ENCODE data around the gene KRT16. TPM values are rescaled to one million over a fixed set of nuclear protein-coding genes. Genes with fewer than 3 reads are reported as not detected.
"Not testable (repeated sequence)": the region's sequence is repeated elsewhere in the genome, so short reads cannot be mapped to it uniquely, and the experiment has no call there.

The KRT16 gene
- polyA plus RNA-seq (ENCODE audit: insufficient read length in 4 of 4), result not detected

GRCh38 chr17:41612376-41613160, at the start of gene KRT16:
TSS of gene KRT16 (minus strand) at chr17:41612767. CDS start at chr17:41612688, 79 bp downstream.
- DNase-seq (ENCODE audit: low read depth in 4 of 4, low spot score in 3 of 4), result not testable (repeated sequence)

- DNase-seq (ENCODE audit: low read depth in 4 of 4, low spot score in 3 of 4), result no peak
Observed at GRCh38 chr17:41660221-41660711, 47.7 kb upstream of the KRT16 start.

GRCh38 chr17:41659427-41660212, 47.1 kb upstream of the KRT16 start:
- no peak for DNase-seq (ENCODE audit: low read depth in 4 of 4, low spot score in 3 of 4)

- DNase-seq (ENCODE audit: low read depth in 4 of 4, low spot score in 3 of 4), result no peak
Observed at GRCh38 chr17:41658846-41659245, 46.3 kb upstream of the KRT16 start.

GRCh38 chr17:41657936-41658335, 45.4 kb upstream of the KRT16 start:
- DNase-seq (ENCODE audit: low read depth in 4 of 4, low spot score in 3 of 4), result no peak

GRCh38 chr17:41657176-41657754, 44.7 kb upstream of the KRT16 start:
- DNase-seq (ENCODE audit: low read depth in 4 of 4, low spot score in 3 of 4), result no peak

- no peak for DNase-seq (ENCODE audit: low read depth in 4 of 4, low spot score in 3 of 4)
Observed at GRCh38 chr17:41656249-41657023, 43.9 kb upstream of the KRT16 start.

- DNase-seq (ENCODE audit: low read depth in 4 of 4, low spot score in 3 of 4), result no peak
Observed at GRCh38 chr17:41655611-41656111, 43.1 kb upstream of the KRT16 start.

- no peak for DNase-seq (ENCODE audit: low read depth in 4 of 4, low spot score in 3 of 4)
Observed at GRCh38 chr17:41654678-41655607, 42.4 kb upstream of the KRT16 start.

- no peak for DNase-seq (ENCODE audit: low read depth in 4 of 4, low spot score in 3 of 4)
Observed at GRCh38 chr17:41653892-41654677, 41.5 kb upstream of the KRT16 start.

- DNase-seq (ENCODE audit: low read depth in 4 of 4, low spot score in 3 of 4), result no peak
Observed at GRCh38 chr17:41653421-41653820, 40.9 kb upstream of the KRT16 start.

GRCh38 chr17:41652461-41652970, 39.9 kb upstream of the KRT16 start:
- no peak for DNase-seq (ENCODE audit: low read depth in 4 of 4, low spot score in 3 of 4)

GRCh38 chr17:41651625-41652460, 39.3 kb upstream of the KRT16 start:
- DNase-seq (ENCODE audit: low read depth in 4 of 4, low spot score in 3 of 4), result no peak

- DNase-seq (ENCODE audit: low read depth in 4 of 4, low spot score in 3 of 4), result no peak
Observed at GRCh38 chr17:41650794-41651624, 38.4 kb upstream of the KRT16 start.

- no peak for DNase-seq (ENCODE audit: low read depth in 4 of 4, low spot score in 3 of 4)
Observed at GRCh38 chr17:41649923-41650519, 37.5 kb upstream of the KRT16 start.
